PC-9 (cell line): ENCODE results near the gene LAMA3. TPM values are rescaled to one million over a fixed set of nuclear protein-coding genes. Genes with fewer than 3 reads are reported as not detected.

Experiments
- BruUV-seq: library from RNA; stranded (reverse); fragments of 400-500 nt; replicated peaks from 2 replicates; lab custom pipeline; 2021; lab: Mats Ljungman, UMichigan
- CTCF ChIA-PET: fragments of 300-600 bp; sonication (Branson Sonifier 250); formaldehyde crosslinking; loops from one replicate; lab custom pipeline; 2022; ENCODE audit warnings: antibody characterized with exemption; lab: Charles Lee
- POLR2A ChIA-PET: fragments of 300-600 bp; sonication (Branson Sonifier 250); formaldehyde crosslinking; loops from one replicate; lab custom pipeline; 2022; ENCODE audit warnings: antibody characterized with exemption; ENCODE audit not compliant: unreplicated experiment; lab: Charles Lee
- DNase-seq, 2 experiments: peaks; one replicate each; pipeline versions ENCODE4 v3.0.0 to v3.0.0-alpha.2; 2015 to 2022; ENCODE audit warnings: mixed read lengths in 1 of 2
- H2AFZ ChIP-seq: fragments of 200-600 bp; sonication (generic); 2 replicates; pipeline ENCODE4 v1.8.1; 2017; ENCODE audit warnings: antibody characterized with exemption
- H3F3A ChIP-seq: fragments of 200-600 bp; sonication (generic); 2 replicates; pipeline ENCODE4 v1.8.1; 2017; ENCODE audit warnings: antibody characterized with exemption, mild to moderate bottlenecking, low read depth; ENCODE audit not compliant: insufficient read depth
- H3K27ac ChIP-seq: fragments of 200-600 bp; sonication (generic); 2 replicates; pipeline ENCODE4 v1.6.1; 2016; ENCODE audit warnings: mixed run types
- H3K27me3 ChIP-seq: fragments of 200-600 bp; sonication (generic); 2 replicates; pipeline ENCODE4 v1.6.1; 2016; ENCODE audit warnings: low read depth, mixed run types; ENCODE audit not compliant: insufficient read depth
- H3K36me3 ChIP-seq: fragments of 200-600 bp; sonication (generic); 2 replicates; pipeline ENCODE4 v1.6.1; 2016; ENCODE audit warnings: low read depth, mixed run types
- H3K4me1 ChIP-seq: fragments of 200-600 bp; sonication (generic); replicated peaks from 2 replicates; pipeline ENCODE4 v1.6.1; 2016; ENCODE audit warnings: mixed run types; ENCODE audit not compliant: insufficient read depth
- H3K4me2 ChIP-seq: fragments of 200-600 bp; sonication (generic); 2 replicates; pipeline ENCODE4 v1.6.1; 2017; ENCODE audit warnings: mixed run types
- H3K4me3 ChIP-seq: fragments of 200-600 bp; sonication (generic); 2 replicates; pipeline ENCODE4 v1.6.1; 2016; ENCODE audit warnings: mixed run types
- H3K79me2 ChIP-seq: fragments of 200-600 bp; sonication (generic); 2 replicates; pipeline ENCODE4 v1.6.1; 2017; ENCODE audit warnings: low read depth, mixed run types
- H3K9me2 ChIP-seq: fragments of 200-600 bp; sonication (generic); 2 replicates; pipeline ENCODE4 v1.8.1; 2017; ENCODE audit warnings: mild to moderate bottlenecking; ENCODE audit not compliant: insufficient read depth
- H3K9me3 ChIP-seq: fragments of 200-600 bp; sonication (generic); 2 replicates; pipeline ENCODE4 v1.8.1; 2016; ENCODE audit warnings: low read depth; ENCODE audit not compliant: insufficient read depth
- H4K20me1 ChIP-seq: fragments of 200-600 bp; sonication (generic); 2 replicates; pipeline ENCODE4 v1.8.1; 2017; ENCODE audit not compliant: insufficient read depth
- CTCF ChIP-seq: fragments of 200-600 bp; sonication (generic); conservative IDR thresholded peaks from 2 replicates; pipeline ENCODE4 v1.6.1; 2017; ENCODE audit warnings: mixed run types, antibody characterized with exemption, mild to moderate bottlenecking, moderate library complexity
- EZH2 ChIP-seq: fragments of 200-600 bp; sonication (generic); IDR thresholded peaks from 2 replicates; pipeline ENCODE4 v1.8.0; 2017; ENCODE audit warnings: antibody characterized with exemption, low read depth
- intact Hi-C: fragments of 100-400 bp; cut with micrococcal nuclease; formaldehyde crosslinking; loops from one replicate; pipeline ENCODE4 v1.10.0; 2022; ENCODE audit not compliant: unreplicated experiment
- total RNA-seq: library from RNA; stranded (reverse); gene quantifications from 2 replicates; pipeline ENCODE4 v1.2.3, GENCODE V29; 2021

The LAMA3 gene
- total RNA-seq, 1 experiment from 2014 or later: 44.4 TPM

- Histone ChIP-seq H3K27me3 (no peaks in the 10 kb centered on the region), H3K4me2 (no peak overlapping the region), H3K36me3 (no peaks in the 10 kb centered on the region), H2AFZ (no peak overlapping the region), H3F3A (peaks cover 1% of the 10 kb centered on the region; the same call in 1 of the 2 replicates), H3K4me1 (peaks cover 6% of the 10 kb centered on the region), H3K27ac (no peak overlapping the region), H3K9me2 (no peaks in the 10 kb centered on the region), H4K20me1 (no peaks in the 10 kb centered on the region), H3K9me3 (no peaks in the 10 kb centered on the region), H3K79me2 (no peaks in the 10 kb centered on the region), H3K4me3 (no peak overlapping the region)
- TF ChIP-seq EZH2 (no peak), CTCF (no peak)
- POLR2A ChIA-PET: no interaction called here
- no peak for DNase-seq
- intact Hi-C loops: no loop called here
- BruUV-seq: no TSS peak
- CTCF ChIA-PET: interaction anchor here (0.6 kb wide), 1 partner anchor 12 kb away, joined by 6 read pairs; no protein-coding TSS in a partner anchor
These were observed 48.0 kb upstream of the LAMA3 start for GRCh38 chr18:23641143-23641720.

GRCh38 chr18:23641937-23642666 lies 47.2 kb upstream of the LAMA3 start:
- ChIA-PET CTCF (no interaction called here), POLR2A (no interaction called here)
- TF ChIP-seq CTCF (no peak), EZH2 (no peak)
- no TSS peak for BruUV-seq
- H4K20me1 ChIP-seq: no peaks in the 10 kb centered on the region
- no peaks in the 10 kb centered on the region for H3K9me2 ChIP-seq
- no peaks in the 10 kb centered on the region for H3K79me2 ChIP-seq
- H3K36me3 ChIP-seq: no peaks in the 10 kb centered on the region
- H2AFZ ChIP-seq: no peak overlapping the region
- H3K9me3 ChIP-seq: no peaks in the 10 kb centered on the region
- H3K4me2 ChIP-seq: no peak overlapping the region
- no peak overlapping the region for H3K27ac ChIP-seq
- H3K4me1 ChIP-seq: no peaks in the 10 kb centered on the region
- H3K27me3 ChIP-seq: no peaks in the 10 kb centered on the region
- DNase-seq: no peak
- intact Hi-C loops: no loop called here
- no peak overlapping the region for H3K4me3 ChIP-seq
- H3F3A ChIP-seq: no peaks in the 10 kb centered on the region; the same call in 1 of the 2 replicates

GRCh38 chr18:23643815-23644490 lies 45.3 kb upstream of the LAMA3 start:
- no peaks in the 10 kb centered on the region for H3K36me3 ChIP-seq

More at GRCh38 chr18:23643815-23644490, 45.3 kb upstream of the LAMA3 start:
- Histone ChIP-seq H3K79me2 (no peaks in the 10 kb centered on the region), H3K4me2 (no peak overlapping the region), H3K9me2 (no peaks in the 10 kb centered on the region), H2AFZ (no peak overlapping the region), H3K4me1 (no peaks in the 10 kb centered on the region), H3K27me3 (no peaks in the 10 kb centered on the region), H3K9me3 (no peaks in the 10 kb centered on the region), H4K20me1 (no peaks in the 10 kb centered on the region), H3K27ac (no peak overlapping the region), H3F3A (no peaks in the 10 kb centered on the region), H3K4me3 (no peak overlapping the region)
- TF ChIP-seq EZH2 (no peak), CTCF (no peak)
- POLR2A ChIA-PET: no interaction called here
- intact Hi-C loops: no loop called here
- no peak for DNase-seq
- no TSS peak for BruUV-seq
- CTCF ChIA-PET: no interaction called here
